SK-N-MC (cell line): Measurements from ENCODE around the gene FCHSD2.

Experiments used
- EZH2 ChIP-seq: fragments of 200-600 bp; sonication (generic); IDR thresholded peaks from one replicate; pipeline ENCODE4 v1.6.1; 2017; ENCODE audit warnings: antibody characterized with exemption
- FOXP2 ChIP-seq: optimal IDR thresholded peaks from 2 replicates; pipeline ENCODE3; 2011; ENCODE audit warnings: mild to moderate bottlenecking, moderate library complexity; ENCODE audit not compliant: insufficient read depth; ENCODE audit errors: extremely low read length, control extremely low read depth
- POLR2AphosphoS5 ChIP-seq: IDR thresholded peaks from 2 replicates; pipeline ENCODE4 v1.6.1; 2012; ENCODE audit warnings: mild to moderate bottlenecking, low read depth, low read length, borderline replicate concordance

DNA sequence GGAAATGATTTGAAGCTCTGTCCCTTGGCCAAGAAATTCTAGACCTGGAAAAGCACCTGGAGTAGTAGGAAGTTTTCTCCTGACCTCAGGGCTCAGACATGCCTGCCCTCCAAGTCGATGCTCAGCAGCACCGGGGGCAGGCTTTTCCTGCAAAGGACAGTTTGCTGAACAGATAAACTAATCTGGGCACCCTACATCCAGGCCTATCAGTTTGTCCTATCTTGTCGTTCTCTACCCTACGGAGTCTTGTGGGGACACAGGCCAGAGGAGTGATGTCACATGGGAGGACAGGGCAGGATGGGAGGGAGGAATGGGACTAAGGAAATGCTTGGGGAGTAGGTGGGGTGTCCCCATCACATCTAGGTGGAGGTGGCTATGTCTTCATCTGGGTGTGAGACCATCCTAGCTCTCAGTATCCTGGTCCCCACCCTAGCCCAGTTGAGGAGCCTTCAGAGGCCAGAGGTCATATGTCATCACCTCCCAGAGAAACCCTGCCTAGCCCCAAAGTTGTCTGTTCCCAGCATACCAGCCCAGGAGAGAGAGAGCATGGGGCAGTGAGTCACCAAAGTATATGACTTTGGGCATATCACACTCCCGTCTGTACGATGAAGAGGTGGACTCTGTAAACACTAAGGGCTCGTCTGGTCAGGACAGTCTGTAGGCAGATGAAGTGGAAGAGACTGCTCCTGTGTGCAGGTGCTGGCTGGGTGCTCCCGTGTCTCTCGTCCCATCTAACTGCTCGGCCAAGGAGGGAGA, 18.1 kb upstream of the FCHSD2 start:
- no peak for TF ChIP-seq POLR2AphosphoS5
- TF ChIP-seq EZH2, result no peak
- TF ChIP-seq FOXP2, result no peak
